ENCODE data around the gene CREB5.

Gene CREB5

DNA sequence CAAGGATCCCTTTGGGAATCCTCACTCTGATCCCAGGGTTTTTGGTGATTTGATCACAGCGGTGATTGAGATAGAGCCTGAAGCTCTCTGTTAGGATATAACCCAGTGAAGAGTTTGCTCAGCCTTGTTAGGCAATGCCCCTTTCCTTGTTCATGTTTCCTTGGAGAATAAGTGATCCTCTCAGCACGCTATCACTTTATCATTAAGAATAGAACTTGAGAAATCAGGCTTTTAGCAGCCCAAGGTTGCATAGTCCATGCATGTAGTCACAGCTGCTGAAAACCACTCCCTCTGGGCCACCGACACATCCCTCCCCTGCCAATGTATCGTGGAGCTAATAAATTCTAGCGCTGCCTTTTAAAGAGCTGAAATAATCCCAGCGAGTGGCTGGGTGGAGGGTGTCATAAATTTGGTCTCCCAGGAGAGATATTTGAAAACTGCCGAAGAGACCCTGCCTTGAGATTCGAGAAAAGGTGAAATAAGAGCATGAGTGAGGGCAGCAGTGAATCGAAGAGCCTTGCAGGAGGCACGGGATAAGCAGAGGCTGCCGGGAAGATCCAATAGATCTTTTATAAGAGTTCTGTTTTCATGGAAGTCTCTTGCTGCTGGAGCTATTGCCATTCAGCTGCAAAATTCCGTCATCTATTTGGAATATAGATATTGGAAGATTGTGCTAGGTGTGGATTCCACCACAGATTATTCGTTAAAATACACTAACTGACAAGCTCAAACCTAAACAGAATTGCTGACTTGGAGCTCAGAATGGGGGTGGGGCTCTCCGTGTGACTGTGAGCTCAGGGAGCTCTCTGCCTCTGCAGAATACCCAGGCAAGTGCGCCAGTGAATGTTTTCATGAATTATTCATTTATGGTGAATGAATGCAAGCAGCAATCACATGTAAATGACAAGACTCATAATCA lies 296.0 kb downstream of the CREB5 start:
- DNase-seq (ENCODE audit: low read depth in 2 of 2) = peak in 1 of 2 experiments; percentile 44

DNA sequence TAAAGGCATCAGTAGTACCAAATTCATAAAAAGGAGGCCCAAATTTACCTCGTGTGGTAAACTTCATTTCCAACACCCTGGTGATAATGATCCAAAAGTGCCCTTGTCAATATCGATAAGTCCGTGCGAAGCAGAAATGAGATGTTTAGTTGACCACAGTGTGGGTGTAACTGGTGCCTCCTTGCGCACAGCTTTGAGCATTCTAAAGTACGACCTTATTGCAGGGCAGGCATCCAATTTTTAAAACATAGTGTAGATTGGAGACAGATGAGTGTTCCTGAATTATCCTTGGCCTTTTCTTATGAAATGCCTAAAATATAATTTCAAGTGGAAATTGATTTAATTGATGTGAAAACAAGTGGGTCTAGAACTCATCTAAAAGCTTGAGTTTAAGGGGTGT lies 297.4 kb downstream of the CREB5 start:
- DNase-seq (ENCODE audit: low read depth in 2 of 2) = no peak

DNA sequence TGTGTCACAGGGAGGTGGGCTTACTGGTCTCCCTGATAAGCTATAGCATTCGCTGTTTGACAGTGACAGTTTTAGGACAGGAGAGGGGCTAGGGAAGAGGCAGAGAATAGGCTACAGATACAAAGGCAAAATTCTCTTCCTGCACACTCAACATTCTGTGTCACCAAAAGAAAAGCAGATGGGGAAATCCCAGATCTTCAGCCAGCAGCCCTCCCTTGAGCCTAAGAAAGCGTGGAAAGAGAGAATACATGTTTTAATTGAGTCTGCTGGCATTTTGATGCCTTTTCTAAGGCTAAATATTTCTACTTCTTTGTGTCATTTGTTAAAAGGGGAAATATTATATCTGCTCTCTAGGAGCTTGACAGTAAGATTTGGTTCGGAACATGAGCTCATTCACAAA lies 298.8 kb downstream of the CREB5 start:
- no peak for DNase-seq (ENCODE audit: low read depth in 2 of 2)

DNA sequence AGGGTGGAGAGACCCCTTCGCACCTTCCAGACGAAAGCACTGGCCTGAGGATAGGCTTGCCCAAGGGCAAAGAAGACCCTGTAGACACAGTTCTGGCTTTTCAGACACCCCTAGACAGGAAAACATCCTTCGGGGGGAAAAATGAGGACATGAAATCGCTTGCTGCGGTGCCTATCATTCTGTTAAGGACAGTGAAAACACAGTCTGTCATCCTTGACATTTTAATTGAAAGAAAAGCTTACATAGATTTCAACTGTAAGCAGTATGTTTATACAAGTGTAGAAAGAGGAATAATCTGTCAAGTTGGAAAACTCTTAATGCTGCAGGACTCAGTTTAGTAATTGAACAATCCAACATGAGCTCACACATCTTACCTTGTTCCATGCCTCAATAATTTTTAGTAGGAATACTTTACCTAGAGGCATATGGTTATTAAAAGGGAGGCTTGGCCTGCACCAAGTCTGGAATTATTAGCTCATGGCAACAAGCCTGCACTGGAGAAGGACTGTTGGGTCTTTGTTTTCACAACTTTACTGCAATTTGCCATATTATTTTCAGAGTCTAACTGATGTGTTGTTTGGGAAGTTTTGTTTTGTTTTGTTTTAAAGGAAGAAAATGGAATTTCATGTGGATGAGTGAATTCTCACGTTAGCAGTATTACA lies 302.3 kb downstream of the CREB5 start:
- no peak for DNase-seq (ENCODE audit: low read depth in 2 of 2)

GRCh38 chr7:28717445-28718054 lies 305.2 kb downstream of the CREB5 start:
- DNase-seq (ENCODE audit: low read depth in 2 of 2) = no peak

GRCh38 chr7:28718055-28718481 lies 305.8 kb downstream of the CREB5 start:
- no peak for DNase-seq (ENCODE audit: low read depth in 2 of 2)

- DNase-seq (ENCODE audit: low read depth in 2 of 2) = no peak
Measured at GRCh38 chr7:28718545-28718944, 306.2 kb downstream of the CREB5 start.

GRCh38 chr7:28722684-28723083 lies 310.4 kb downstream of the CREB5 start:
- no peak for DNase-seq (ENCODE audit: low read depth in 2 of 2)

DNA sequence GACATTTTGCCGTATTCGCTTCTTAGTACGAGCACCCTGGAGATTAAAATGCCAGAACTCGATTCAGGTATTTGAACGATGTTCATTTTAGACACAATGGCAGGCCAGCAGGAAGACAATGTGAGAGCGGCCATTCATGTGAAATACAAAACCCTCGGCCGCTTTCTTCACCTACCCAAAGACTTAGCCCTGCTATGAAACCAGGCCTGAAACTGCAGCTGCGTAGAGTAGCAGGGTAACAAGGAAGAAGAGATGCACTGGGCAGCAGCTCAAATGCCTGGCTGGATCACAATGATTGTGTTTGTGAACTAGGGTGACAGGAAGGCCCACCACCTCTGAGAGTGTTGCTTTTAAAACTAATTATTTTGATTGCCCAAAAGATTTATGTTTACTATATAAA lies 311.0 kb downstream of the CREB5 start:
- DNase-seq (ENCODE audit: low read depth in 2 of 2) = no peak

GRCh38 chr7:28724563-28724962 lies 312.2 kb downstream of the CREB5 start:
- no peak for DNase-seq (ENCODE audit: low read depth in 2 of 2)

GRCh38 chr7:28725045-28725642 lies 312.8 kb downstream of the CREB5 start:
- no peak for DNase-seq (ENCODE audit: low read depth in 2 of 2)

DNA sequence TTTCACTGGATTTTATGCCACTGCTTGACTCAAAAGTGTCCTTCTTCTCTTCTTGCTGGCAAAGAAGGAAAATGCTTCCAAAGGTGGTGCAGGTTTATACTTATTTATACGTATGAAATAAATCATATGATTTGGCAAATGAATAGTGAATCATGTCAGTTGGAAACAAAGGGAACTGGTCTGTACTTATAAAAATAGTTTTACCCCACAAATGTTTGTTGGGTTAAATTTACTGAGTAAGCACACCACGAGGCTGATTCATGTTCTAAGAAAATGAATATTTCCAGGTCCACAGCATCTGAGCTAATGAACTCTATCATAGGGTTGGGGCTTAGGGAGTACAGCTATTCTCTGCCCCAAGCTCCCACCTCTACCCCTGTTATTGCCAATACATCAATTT lies 313.6 kb downstream of the CREB5 start:
- no peak for DNase-seq (ENCODE audit: low read depth in 2 of 2)

GRCh38 chr7:28726555-28726954 lies 314.2 kb downstream of the CREB5 start:
- DNase-seq (ENCODE audit: low read depth in 2 of 2) = no peak

- DNase-seq (ENCODE audit: low read depth in 2 of 2) = no peak
Measured at GRCh38 chr7:28729281-28729680, 317.0 kb downstream of the CREB5 start.

DNA sequence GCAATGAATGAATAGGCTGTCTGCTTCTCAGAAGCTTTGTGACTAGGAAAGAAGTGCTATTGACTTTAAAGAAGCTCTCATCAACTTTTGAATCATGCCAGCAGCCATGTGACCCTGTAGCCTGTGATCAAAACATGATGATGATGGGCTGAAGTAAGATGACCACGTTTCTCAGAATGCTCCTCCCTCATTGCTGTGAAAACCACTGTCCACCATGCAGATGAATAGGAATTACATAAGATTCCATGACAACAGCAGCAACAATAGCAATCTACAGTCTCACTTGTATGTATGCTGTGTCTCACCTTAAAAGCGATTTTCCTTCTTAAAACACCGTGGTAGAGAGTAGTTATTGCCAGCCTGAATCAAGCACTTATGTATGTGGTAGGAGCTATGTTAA lies 317.4 kb downstream of the CREB5 start:
- DNase-seq (ENCODE audit: low read depth in 2 of 2) = no peak

- no peak for DNase-seq (ENCODE audit: low read depth in 2 of 2)
Measured at GRCh38 chr7:28731092-28731658, 318.9 kb downstream of the CREB5 start.

DNA sequence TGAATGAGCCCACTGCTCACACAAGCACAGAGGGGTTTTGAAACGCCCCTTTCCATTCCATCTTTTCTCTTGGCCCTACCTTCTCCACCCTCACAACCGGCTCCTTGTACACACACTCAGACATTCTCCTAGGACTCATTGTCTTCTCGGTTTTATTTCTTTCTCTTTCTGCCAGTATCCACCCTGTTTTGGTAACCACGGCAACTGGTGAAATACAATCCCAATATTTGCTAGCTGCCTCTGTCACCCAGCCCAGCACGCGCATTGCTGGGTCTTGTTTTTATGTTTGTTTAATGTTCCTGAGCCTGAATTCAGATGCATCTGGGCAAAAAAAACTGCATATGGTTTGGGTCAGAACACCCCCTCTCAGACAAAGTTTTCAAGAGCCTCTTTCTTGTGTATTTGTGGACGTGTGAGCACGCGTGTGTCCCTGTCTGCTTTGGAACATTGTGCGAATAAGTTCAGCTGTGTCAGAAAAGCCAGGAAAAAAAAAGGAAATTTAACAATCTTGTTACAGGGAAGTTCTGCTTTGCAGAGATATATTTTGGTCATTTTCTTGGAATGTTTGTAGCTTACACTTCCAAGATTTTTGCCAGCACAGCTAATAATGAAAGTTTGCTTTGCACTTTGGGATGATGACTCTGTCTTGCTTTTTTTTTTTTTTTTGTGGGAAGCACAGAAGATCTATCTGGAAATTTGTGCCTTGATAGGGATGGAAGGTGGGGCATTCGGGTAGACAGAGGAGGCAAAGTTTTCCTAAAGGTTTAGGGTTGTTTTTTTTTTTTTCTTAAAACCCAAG lies 320.0 kb downstream of the CREB5 start:
- DNase-seq (ENCODE audit: low read depth in 2 of 2) = no peak

- no peak for DNase-seq (ENCODE audit: low read depth in 2 of 2)
Measured at GRCh38 chr7:28733035-28733434, 320.7 kb downstream of the CREB5 start.

GRCh38 chr7:28738412-28738811 lies 326.1 kb downstream of the CREB5 start:
- no peak for DNase-seq (ENCODE audit: low read depth in 2 of 2)

- DNase-seq (ENCODE audit: low read depth in 2 of 2) = no peak
Measured at GRCh38 chr7:28739128-28739527, 326.8 kb downstream of the CREB5 start.

DNA sequence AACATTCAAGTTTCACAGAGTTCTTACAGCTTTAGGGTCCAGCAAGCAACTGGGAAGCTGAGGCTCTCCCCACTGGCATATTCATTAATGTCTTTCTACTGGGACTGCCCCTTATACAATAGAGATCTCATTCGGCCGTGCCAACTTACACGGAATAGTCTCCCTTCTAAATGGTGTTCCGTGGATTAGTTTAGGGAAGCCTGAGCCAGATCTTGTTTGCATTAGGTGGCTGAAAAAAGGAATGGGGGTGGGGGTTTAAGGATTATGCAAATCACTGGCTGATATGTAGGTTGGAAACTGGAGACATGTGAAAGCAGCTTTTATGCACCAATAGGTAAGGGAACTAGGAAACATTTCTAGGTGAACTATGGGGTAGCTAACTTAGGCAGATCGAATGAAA lies 327.5 kb downstream of the CREB5 start:
- no peak for DNase-seq (ENCODE audit: low read depth in 2 of 2)

Data from fibroblast of skin of left biceps (primary cell).